ENCODE measurements around the gene CHCHD3.
A peak's percentile ranks its signal among the peaks of the same experiment; 100 is the strongest.

Gene CHCHD3

DNA sequence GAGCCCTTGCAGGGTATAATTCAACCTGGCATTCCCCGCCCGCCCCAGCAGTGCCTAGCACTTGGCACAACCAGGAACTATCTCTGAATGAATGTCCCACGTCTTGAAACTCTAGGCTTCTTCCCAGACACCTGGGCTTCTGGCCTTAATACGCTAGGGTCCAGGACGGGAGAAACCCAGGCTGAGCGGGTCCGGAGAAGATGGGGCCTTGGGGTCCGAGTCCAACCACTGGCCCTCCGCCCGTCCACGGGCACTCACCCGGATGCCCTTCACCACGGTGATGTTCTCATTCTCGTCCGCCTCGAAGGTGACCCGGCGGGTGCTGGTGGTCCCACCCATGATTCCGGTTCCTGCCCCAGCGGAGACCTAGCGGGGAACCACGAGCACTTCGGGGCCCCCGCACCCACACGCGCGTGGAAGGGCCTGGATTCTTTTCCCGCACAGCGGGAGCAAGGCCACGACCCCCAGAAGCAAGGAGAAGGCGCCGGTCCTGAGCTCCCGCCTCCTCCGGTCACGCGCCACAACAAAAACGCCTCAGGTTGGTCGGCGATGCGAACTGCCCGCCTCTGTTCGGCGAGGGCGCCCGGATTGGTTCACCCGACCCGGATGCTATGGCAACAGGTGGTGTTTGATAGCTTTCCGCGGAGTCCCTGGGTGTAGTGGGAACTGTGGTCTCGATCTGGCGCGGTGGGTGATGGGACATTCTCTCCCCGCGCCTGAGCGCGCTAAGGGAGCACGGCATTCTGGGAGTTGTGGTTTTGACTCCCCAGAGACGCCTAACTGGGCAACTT is at the start of gene CHCHD3:
CHCHD3 (minus strand) TSS at position 492 of the 791 bp plus-strand sequence; CDS start at position 339, 153 bp downstream.
- peak; percentile 94 for DNase-seq

DNA sequence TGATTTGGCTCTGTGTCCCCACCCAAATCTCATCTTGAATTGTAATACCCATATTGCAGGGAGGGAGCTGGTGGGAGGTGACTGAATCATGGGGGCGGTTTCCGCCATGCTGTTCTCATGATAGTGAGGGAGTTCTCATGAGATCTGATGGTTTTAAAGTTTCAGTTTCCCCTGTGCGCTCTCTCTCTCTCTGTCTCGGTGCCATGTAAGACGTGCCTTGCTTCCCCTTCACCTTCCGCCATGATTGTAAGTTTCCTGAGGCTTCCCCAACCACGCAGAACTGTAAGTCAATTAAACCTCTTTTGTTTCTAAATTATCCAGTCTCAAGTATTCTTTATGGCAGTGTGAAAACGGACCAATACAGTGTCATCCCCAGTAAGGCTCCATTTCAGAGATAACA is 48.3 kb upstream of the CHCHD3 start:
- DNase-seq: no peak

DNA sequence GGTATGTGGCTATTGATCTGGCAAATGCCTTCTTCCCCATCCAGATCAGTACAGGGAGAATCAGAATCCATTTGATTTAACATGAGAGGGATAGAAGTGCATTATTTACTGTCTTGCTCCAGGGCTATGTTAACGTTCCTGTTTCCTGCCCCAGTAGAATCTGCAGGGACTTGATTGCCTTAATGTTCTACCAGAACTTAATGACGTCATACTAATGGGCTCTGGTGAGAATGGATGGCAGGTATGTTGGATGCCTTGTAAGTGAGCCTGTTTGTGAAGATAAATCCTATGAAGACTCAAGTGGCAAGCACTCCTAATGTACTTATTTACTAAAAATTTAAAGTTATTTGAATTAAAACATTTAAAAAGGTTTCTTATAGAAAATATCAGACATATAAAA is 44.5 kb upstream of the CHCHD3 start:
- no peak for DNase-seq

DNA sequence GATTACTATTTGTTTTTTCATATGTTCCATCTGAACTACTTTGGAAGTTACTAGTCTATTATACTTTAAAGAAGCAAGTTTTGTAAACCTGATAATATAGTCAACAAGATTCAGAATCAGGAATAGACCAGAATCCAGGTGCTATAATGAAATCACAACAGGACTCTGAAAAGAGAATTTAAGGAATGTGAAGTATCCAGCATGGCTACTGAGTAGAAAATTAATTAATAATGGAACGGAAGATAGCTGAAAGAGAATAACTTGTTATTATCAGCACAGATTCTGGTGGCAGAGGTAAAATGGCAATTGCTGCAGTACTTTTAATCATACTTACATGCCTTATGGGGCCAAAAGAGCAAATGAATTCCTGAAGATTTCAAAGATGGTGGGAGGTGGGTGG is 43.1 kb upstream of the CHCHD3 start:
- DNase-seq: no peak

DNA sequence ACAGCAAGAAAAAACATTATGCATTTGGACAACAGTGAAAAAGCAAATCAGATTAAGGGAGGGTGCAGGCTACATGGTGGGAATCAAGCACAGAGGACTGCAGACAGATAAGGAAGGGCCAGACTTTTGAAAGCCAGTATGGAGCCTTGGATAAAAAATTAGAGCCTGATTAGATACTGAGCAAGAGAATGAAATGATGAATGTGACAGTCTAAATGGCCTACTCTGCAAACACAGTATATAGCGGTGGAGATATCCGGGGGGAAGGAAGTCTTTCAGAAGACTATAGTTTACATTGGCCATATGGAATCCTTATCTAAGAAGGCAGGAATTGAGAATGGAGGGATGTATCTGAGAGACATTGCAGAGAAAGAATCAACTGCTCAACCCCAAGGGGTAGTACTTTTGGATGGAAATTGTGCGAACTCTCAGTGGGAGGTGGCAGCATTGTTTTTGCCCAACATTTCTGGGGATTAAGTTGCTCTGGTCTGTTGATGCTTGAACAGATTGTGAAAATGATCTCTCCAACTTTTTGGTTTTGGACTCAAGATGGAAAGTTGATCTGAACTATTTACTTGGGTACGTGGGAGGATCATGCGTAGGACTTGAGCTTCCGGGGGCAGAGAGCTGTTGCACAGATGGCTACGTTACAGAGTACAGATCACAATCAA is 39.4 kb upstream of the CHCHD3 start:
- DNase-seq: no peak

DNA sequence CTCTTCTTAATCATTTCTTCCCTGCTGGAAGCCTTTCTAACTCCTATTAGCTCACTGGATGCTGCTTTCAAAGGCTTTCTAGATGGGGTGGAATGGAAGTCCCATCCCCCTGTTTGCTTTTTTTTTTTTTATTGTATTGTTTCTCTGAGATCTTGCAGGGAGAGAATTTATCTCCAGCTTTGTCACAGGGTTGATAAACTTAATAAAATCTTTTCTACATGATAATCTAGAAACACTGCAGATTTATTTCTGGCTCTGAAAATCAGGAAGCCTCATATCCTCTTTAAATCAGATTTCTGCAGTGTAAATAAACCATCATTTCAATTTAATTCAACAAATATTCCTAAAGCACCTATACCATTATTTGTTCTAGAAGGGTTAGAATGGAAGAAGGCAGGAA is 37.2 kb upstream of the CHCHD3 start:
- no peak for DNase-seq

GRCh38 chr7:133118261-133118660 is 36.4 kb upstream of the CHCHD3 start:
- DNase-seq: no peak

- DNase-seq: no peak
Measured at GRCh38 chr7:133117452-133117851, 35.6 kb upstream of the CHCHD3 start.

DNA sequence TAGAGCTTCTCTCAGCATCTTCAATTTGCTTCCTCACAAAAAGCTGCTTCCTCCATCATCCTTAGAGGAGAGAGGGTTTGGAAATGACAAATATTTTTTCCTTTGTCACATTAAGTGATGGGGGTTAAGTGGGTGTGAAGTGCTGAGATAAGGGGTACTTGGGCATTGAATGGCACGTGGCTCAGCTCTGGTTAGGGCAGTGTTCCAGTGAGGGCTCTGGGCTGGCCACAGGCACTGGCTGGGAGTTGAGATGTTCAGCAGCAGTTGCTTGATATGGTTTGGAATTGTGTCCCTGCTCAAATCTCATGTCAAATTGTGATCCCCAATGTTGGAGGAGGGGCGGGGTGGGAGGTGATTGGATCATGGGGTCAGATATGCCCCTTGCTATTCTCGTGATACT is 33.7 kb upstream of the CHCHD3 start:
- no peak for DNase-seq

DNA sequence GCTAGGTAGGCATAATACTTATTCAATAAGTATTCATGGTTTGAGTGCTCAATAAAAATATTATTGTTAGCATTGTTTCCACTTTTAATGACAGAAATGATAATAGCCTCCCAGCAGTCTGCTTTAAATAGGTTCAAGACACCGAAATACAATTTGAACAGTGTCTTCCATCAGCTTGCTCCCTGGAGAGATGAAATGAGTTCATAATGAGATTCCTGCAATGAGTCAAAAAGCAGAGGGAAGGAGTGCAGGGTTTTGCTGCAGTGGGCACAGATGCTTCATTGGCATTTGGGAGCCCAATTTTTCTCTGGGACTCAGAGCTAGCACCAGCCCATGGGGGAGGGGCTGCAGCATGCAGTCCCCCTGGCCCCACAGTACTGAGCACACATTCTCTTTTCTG is 32.6 kb upstream of the CHCHD3 start:
- DNase-seq: no peak

DNA sequence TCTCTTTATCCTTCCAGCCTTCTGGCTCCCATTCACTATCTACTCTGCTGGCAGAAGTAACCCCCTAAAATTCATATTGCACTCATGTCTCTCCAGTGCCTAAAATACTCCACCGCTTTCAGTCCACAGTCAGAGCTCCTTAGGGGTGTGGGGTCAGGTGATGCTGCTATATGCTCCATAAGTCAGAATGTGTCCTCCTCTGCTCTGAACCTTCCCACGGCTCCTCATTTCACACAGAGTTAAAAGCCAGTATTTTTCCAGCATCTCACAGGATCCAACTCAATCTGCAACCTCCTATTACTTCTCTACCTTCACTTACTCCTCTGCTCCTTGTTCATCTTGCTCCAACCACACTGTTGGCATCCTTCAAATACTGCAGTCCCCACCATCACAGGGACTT is 31.1 kb upstream of the CHCHD3 start:
- DNase-seq: no peak

DNA sequence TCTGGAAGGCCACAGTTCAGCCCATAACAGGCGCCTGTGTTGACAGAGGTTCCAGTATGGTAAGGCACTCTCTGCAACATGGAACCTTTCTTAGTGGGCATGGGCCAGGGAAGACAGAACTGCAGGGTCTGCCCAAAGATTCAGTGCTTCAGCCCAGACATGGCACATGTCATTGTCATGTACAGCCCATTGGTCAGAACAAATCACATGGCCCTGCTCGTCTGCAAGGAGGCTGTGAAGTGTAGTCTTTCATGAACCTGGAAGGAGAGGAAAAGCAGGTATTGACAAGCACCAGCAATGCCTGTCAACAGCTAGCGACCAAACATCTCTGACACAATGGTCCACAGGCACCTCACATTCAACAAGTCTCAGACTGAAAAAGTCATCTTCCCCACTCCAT is 30.4 kb upstream of the CHCHD3 start:
- no peak for DNase-seq

DNA sequence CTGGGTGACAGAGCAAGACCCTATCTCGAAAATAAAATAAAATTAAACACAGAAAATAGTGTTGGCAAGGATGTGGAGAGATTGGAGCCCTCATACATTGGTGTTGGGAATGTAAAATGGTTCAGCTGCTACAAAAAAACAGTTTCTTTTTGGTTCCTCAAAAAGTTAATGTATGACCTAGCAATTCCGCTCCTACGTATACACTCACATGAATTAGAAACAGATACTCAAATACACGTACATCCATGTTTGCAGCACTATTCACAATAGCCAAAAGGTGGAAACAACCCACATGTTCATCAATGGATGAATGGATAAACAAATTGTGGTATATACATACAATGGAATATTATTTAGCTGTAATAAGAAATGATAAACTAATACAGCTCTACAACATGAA is 28.4 kb upstream of the CHCHD3 start:
- DNase-seq: no peak

GRCh38 chr7:133109816-133110215 is 27.9 kb upstream of the CHCHD3 start:
- no peak for DNase-seq

DNA sequence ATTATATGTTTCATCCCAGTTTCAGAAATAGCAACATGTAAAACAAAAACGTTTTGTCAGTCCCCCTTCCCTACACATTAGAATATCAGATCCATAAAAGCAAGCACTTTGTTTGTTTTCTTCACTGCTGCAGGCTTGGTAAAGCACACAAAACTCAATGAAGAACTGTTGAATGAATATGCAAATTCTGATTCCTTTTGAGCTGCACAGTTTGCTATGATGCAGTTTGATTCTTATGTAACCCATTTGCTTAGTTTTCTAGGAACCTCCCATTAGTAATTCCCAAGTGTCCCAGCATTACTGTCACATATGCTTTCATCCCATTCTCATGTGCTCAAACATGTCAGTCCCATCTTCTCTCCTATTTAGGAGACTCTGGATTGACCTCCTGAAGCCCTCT is 26.1 kb upstream of the CHCHD3 start:
- DNase-seq: no peak

GRCh38 chr7:133102276-133103060 is 20.6 kb upstream of the CHCHD3 start:
- no peak for DNase-seq

DNA sequence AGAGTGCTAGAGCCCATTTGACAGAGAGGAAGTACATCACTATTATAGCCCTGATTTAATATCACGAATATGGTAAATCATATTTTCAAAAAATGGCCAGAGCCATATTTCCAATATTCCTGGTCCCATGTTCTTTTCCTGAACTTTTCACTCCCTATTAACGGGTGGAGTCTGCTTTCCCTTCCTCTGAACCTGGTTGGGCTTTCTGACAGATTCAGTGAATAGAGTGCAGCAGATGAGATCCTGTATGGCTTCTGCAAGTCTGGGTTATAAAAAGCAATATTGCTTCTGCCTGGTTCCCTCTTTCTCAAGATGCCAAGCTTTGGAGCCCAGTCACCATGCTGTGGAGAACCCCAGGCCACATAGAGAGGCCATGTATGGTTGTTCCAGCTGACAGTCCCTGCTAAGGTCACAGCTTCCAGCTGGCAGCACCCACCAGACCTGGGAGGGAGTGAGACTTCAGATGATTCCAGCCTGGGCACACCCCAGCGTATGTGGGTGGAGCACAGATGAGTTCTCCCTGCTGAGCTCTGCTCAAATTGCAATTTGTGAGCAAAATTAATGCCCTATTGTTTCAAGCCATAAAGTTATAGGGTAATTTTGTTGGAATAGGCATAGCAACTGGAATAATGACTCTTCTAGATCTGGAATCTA is 17.9 kb upstream of the CHCHD3 start:
- DNase-seq: no peak

- no peak for DNase-seq
Measured at GRCh38 chr7:133095119-133095671, 13.3 kb upstream of the CHCHD3 start.

DNA sequence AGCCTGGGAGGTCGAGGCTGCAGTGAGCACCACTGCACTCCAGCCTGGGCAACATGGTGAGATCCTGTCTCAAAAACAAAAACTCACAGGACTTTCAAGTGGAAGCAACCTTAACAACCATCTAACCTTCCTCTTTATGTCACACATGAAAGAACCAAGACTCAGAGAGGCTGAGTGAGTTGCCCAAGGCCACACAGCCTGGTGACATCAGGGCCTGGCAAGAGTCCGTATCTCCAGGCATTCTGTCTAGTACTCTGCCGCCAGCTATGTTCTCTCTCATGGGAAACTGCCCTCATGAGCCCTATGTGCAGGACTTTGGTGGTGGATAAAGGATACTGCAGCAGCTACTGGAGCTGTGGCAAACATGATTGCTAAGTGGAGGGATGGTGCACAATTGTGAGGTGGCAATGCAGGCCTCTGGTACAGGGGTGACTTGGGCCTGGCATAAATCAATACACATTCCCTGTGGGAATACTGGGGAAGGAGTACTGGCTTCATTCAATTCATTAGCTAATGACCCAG is 10.1 kb upstream of the CHCHD3 start:
- no peak for DNase-seq

DNA sequence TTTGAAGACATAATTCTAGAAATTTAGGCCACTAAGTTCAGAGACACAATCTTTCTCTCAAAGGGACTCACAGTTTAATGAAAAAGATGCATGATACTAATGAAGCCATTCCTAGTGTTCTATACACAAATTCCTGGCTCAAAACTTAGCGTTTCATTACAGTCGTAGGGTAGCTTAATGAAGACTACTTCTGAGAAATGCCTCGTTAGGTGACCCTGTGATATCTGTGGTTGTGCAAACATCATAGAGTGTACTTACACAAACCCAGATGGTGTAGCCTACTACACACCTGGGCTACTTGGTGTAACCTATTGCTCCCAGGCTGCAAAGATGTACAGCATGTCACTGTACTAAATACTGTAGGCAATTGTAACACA is 488 bp upstream of the CHCHD3 start:
- DNase-seq: no peak

GRCh38 chr7:133081119-133081598 is 731 bp downstream of the CHCHD3 start:
- no peak for DNase-seq

DNA sequence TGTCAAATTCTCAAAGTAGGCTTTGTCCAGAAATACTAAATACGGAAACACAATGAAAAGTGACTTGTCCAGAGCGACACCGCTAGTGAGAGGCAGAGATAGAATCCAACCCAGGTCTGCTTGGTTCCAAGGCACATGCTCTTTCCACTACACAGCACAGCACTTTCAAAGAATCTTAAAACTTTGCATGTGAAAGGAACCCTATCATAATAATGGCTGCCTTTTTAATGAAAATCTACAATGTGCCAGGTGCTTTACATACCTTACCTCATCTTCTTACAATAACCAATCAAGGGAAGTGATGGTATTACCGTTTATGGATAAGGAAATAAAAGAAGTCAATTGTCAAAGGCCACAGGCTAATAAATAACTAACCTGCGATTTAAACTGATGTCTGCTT is 2.6 kb downstream of the CHCHD3 start:
- no peak for DNase-seq

GRCh38 chr7:133077394-133077793 is 4.5 kb downstream of the CHCHD3 start:
- DNase-seq: no peak
